Inferior parietal cortex (tissue), 1 donor: Measurements from ENCODE around the gene BCL2L1.

Source experiments
- DNase-seq: peaks from one replicate; pipeline ENCODE4 v3.0.0-alpha.2; 2016; ENCODE audit errors: extremely low spot score

Gene BCL2L1

DNA sequence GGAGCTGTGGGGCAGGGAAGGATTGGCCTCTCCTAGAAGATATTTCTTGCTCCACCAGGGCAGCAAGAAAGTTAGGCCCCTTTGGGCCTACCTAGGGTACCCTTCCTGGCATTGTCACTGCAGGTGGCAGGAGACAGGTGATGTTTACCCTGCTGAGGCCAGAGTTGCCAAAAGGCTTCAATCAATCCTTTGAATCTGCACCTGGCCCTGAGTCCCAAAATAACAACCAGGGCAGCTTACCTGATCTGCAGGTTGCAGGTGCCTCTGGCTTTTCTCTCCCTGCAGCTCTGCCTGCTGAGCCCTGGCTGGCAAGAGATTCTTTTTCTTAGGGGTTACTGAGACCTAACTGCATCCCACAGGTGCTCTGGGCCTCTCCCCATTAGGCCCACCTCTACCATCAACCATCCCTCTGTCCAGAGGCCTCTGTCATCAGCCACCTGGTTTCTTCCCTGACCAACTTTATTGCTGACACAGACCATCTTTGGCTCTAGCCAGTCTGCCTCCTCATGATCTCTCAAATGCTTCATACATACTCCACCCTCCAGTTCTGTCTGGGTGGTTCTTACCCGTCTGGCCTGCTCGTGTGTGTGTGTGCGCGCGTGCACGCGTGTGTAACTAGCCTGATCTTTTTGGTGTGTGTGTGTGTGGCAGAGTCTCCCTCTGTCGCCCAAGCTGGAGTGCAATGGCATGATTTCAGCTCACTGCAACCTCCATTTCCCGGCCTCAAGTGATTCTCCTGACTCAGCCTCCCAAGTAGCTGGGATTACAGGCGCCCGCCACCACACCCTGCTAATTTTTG is 13.7 kb downstream of the BCL2L1 start:
- no peak for DNase-seq

DNA sequence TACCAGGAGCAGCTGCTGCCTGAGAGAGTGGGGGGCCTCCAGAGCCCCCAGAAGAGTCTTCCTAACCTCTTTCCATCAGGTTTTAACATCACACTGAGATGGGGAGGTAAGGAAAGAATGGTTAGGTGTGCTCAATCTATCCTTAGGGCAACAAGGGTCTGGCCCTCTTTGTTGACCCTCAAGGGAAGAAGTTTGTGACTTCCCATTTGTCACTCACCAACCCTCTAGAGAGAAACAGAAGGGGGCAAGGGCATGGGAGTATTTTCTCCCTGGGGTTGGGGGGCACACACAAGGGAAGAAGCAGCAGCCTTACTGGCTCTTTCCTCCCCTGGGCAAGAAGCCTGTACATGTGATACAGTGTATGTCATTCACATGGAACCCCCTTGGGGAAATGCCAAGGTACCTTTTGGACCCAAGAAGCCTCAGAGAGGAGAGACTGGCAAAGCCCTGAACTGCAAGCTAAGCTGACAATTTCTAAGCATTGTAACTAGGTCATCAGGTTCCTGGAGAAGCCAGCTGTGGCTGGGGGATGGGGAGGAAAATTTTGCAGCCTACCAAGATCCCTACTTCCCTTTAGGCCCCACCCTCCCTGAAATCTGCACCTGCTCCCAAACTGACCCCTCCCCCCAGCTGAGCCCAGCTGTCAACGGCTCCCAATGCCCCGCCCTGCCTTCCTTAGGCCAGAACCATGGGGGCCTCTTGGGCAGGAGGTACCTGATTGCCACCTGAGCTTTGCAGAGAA is 14.5 kb downstream of the BCL2L1 start:
- no peak for DNase-seq

DNA sequence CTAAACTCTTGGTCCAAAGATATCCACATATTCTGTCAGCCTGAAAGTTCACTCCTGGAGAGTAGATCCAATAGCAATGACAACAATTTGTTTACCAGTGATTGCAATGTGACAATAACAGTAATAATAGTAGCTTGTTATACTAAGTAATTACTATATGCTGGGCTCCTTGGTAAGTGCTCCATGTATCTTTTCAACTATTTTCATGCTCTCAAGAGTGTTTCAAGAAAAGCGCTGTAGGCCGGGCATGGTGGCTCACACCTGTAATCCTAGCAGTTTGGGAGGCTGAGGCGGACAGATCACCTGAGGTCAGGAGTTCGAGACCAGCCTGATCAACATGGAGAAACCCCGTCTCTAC is 15.4 kb downstream of the BCL2L1 start:
- DNase-seq: no peak

DNA sequence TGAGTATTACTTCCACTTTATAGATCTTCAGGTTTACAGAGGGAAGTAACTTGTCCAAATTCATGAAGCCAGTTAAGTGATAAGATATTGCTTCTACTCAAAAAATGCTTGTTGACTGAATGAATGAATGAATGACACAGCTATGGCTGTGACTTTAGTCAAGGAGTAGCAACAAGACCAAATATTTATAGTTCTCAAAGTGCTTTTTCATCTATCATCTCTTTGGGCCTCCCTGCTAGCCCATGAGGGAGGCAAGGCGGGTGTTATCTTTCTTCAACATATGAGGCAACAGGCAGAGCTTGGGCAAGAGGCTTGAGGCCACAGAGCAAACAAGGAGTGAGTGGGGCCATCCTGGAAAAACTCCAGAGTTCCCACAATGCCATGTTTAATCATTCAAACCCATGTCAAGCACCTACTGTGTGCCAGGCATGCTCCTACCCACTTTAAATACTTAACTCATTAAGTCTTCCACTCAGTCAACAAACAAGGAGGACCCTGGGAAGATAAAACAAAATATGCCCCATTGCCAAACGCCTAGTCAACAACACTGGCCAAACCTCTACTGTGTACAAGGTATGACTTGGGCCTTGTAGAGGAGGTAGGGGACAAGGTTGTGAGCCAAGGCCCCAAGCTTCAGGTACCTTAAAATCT is 15.9 kb downstream of the BCL2L1 start:
- no peak for DNase-seq

DNA sequence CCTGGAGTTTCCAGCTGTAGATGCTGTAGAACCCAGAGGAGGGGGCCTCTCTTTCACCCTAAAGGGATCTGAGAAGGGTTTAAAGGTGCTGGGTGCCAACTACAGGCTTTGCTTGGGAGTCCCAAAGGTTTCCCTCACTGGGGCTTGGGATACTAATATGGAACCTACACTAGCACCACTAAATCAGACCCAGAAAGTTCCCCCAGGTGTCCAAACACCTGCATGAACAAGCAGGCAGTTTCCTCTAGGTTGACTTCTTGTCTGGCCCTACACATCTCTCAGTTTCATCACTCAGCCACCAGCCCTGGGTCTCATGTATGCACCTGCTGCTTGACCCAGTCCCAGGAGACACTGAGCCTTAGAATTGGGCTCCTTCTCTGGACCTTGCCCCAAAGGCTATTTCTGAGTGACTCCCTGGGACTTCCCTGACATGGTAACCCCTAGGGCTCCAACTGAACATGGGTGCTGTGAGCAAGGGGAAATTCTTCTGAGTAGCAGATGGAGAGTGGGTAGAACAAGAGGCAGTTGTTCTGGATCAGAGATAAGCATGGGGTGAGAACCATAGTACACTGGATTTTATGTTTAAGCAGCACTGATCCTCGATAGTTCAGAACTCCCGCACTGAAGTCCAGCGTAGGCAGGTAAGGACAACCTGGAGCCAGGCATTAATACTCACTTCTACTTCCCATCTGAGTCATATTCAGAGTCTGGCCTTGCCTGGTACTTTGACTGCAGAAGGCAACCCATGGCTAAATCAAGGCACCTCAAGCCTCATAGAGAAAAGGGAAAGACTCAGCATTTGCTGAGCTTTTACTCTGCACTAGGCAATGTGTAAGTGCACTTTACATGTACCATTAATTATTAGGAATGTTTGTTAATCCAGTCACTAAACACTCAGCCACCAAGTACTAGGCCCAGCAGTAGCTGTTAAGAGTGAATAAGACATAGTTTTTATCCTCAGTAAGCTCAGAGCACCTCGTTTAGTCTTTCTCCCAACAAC is 16.8 kb downstream of the BCL2L1 start:
- DNase-seq: no peak

DNA sequence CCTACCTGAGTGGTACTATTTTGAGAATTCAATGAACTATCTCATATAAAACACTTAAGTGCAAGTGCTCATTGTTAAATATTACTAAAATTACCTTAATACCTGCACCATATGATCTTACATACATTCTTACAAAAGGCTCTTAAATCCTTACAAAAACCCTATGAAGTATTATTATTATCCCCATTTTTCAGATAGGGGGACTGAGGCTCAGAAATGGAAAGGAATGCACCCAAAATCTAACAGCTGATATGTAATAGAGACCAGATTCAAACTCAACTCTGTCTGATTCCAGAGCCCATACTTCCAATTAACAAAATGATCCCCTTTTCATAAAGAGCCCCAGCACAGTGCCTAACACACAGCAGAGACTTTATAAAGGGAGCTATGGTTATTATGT is 17.5 kb downstream of the BCL2L1 start:
- no peak for DNase-seq

DNA sequence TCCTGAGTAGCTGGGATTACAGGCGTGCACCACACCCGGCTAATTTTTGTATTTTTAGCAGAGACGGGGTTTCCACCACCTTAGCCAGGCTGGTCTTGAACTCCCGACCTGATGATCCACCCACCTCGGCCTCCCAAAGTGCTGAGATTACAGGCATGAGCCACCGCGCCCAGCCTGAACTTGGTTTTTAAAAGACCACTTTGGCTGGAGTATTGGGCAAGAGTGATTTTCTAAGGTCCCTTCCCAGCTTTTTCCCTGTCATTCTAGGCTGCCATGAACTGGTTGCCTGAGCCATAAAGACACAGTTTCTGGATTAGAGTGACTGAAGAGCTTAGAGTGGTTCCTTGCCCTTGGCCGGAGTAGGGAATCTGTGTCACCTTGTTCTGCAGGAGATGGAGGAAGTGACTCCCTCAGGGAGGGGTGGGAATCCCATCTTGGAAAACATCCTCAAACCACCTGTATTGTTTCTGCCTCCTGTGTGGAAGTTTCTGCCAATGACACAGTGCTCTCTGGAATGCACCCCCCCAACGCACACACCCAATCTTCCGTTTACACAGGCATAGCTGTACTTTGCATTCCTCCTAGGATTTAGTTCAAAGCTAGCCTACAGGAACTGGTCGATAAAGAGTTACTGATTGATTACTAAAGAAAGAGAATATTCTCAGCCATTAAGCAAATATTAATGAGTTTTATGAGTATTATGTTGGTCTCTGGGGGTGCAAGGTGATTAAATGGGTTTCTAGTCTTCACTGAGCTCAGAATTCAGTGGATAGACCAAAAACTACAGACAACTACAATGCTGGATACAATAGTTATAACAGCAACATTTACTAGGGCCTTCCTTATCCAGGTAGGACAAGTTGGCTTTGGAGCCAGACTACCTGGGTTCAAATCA is 18.2 kb downstream of the BCL2L1 start:
- no peak for DNase-seq

DNA sequence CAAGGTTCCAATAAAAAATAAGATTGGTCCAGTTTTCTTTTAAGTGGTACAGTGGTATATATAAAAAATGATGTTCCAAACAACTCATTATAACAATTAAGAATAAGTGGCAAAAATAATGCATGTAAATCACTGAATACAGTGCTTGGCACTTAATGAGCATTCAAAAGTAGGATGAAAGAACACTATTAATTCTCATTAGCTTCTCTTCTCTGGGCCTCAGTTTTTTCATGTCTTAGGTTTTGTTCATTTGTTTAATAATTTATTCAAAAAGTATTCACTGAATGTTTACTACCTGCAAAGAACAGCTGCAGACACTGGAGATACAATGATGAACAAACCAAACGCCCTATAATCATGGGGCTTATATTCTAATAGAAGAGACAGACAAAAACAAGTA is 21.1 kb downstream of the BCL2L1 start:
- DNase-seq: no peak

DNA sequence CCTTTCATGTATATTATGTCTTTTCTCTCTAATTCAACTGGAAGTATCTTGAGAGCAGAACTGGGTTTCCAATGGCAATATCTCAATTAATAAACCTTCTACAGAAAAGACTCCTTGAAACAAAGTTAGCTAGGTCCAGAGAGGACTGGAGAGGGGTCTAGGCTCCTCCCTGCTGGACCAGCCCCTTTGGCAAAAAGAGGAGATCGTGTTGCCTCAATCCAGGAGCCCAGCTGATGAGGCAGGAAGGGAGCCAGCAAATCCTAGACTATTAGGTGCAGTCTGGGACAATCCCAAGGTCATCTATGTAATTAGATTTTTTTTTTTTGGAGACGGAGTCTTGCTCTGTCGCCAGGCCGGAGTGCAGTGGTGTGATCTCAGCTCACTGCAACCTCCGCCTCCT is 21.9 kb downstream of the BCL2L1 start:
- DNase-seq: no peak

DNA sequence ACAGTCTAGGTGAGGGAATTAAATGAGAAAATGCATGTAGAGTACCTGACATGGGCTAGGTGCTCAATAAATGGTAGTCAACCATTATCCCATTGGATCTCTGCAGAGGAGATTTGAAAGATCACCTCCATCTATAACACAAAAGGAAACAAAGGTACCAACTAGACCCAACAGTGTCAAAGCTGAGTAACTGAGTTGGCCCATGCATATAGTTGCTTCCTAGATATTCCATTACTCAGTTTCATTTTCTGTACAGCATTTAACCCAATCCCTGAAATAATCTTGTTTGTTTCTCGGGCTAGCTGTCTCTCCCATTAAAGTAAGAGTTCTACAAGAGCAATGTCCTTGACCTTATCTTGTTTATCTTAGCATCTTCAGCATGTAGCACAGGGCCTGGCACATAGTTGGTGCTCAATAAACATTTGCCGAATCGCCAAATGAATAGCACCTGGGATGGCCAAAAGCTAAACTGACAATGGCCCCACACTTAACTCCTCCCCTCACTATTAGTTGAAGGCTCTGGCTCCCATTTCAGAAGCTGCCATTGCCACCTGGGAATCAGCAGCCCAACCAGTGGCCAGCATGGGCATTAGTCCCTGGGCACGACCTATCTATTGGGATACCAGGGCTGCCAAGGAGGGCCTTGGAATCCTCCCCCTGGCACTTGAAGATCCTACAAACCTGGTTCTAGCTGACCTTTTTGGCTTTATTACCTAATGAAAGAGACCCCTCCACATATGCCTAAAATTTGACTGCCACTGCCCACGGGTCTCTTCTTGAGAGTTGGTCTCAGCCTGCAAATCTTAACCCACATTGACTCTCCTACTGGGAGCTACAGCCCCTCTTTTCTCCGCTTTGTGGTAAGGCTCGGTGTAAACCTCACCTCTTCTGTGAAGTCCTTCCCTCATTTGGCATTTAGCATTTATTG is 22.6 kb downstream of the BCL2L1 start:
- no peak for DNase-seq

DNA sequence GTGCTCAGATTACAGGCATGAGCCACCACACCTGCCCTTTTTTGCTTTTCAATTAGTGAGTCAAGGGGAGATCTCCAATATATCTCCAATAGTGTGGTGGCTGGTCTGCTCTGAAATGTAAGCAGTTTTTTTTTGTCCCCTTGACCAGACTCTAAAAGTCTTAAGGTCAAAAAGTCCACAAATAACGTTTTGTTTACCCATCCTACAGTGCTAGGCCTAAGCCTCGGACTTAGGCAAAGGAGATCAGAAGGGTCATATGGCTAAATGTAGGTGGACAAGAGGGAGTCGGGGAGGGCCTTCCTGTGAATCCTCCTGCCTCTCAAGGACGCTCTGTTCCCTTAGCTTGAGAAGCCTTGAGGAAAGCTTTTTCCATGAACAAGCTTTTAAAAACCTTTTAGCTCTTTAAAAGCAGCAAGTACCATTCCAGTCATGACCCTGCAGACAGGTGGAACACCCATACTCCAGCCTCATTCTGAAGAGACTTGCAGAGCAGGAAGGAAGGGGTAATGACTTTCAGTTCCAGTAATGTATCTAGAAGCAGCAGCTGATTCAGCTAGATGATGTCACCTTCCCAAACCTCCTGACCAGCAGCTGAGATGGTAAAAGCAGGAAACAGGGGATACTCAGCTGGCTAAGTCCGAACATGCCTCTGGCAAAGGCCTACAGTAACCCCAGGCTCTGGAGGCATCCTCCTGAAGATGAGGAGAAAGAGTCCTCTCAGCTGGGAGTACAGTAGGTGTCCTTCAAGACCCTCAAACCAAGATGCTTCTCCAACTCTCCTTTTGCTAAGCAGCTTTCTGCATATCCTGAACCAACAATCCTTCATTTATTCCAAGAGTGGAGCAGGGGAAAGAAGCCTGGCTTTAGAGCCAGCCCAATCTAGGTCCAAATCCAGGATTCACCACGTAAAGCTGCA is 23.6 kb downstream of the BCL2L1 start:
- DNase-seq: peak; percentile 77

DNA sequence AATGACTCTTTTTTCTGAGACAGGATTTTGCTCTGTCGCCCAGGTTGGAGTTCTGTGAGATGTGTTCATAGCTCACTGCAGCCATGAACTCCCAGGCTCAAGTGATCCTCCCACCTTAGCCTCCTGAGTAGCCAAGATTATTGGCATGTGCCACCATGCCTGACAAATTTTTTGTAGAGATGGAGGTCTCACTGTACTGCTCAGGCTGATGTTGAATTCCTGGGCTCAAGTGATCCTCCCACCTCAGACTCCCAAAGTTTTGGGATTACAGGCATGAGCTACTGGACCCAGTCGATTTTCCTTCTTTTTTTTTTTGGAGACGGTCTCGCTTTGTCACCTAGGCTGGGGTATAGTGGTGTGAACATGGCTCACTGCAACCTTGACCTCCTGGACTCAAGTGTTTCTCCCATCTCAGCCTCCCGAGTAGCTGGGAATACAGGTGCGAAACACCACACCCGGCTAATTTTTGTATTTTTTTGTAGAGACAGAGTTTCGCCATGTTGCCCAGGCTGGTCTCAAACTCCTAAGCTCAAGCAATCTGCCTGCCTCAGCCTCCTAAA is 24.3 kb downstream of the BCL2L1 start:
- no peak for DNase-seq

DNA sequence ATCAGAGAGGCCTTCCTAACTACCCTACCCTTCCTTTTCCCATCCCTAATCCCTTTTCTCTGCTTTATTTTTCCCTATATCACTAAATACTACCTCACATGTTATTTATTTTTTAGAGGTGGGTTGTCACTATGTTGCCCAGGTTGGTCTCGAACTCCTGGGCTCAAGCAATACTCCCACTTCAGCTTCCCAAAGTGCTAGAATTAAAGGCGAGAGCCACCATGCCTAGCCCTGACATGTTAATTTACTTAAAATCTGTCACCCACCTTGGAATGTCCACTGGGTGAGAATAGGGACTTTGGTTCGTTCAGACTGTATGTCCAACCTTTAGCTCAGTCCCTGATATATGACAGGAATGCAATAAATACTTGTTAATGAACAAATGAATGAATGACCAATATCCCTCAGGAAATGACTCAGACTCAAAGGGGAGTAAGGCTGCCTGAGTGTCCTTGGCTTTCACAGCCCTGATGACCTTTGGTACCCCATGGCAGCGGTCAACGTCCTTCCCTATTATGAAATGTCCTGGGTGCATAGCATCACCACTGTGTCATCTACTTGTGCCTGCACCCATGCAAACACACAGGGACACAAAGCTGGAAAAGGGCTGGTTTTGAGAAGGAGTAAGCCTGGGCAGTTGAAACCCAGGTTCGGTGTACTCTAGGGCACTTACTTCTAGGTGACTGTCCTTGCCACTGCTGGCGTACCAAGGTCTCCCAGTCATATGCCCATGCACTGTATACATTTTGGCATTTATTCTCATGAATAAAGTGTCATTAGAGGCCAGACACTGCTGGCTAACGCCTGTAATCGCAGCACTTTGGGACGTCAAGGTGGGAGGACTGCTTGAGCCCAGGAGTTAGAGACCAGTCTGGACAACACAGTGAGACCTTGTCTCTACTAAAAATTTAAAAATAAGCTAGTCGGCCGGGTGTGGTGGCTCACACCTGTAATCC is 26.5 kb downstream of the BCL2L1 start:
- DNase-seq: no peak

DNA sequence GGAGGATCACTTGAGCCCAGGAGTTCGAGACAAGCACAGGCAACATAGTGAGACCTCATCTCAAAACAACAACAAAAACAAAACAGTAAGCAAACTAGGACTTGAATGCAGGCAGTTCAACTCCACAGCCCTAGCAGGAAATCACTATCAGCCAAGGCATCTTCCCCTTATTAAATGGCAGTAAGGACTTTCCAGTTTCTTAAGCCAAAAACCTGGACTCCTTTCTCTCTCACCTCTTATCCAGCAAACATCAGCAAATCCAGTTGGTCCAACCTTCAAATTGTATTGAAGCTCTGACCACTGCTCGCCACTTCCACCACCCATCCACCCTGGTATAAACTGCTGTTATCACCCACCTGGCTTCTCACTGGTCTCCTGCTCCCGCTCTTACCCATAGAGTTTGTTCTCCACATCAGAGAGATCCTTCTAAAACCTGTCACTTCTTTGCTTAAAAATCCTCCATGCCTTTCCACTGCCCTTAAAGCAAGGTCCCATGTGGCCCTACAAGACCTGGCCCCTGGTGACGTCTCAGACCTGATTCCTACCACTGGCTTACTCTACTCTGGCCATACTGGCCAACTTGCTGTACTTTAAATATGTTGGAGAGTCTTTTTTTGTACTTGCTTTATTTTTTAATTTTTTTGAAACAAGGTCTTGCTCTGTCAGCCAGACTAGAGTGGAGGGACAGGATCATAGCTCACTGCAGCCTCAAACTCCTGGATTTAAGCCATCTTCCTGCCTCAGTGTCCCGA is 27.6 kb downstream of the BCL2L1 start:
- no peak for DNase-seq

DNA sequence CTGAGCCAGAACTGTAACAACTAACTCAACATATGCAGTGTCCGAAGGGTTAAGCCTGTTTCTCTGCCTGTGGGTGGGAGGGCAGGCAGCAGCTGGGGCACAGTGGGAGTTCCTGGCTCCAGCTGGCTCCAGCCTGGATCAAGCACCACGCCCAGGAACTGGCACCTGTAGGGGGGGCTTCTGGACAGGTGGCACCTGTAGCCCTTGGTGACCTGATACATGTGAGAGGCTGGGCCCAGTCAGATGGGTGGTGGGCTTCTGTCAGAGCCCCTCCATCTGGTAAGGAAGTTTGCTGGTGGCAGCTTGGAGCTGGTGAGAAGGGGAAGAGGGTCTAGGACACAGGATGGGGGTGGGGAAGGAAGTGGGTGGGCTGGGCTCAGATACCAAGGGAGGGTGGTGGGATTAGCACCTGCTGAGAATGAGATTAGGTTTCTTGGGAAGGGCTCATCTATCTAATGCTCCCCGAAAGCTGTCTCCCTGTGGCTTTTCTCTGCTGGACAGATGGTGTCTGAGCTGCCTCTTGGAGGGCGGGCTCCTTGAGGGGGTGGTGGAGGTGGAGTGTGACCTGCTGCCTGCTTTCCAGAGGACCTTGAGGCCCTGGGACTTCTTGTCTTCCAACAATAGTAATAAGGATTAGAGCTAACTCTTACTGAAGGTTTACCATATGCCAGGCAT is 28.5 kb downstream of the BCL2L1 start:
- DNase-seq: no peak

DNA sequence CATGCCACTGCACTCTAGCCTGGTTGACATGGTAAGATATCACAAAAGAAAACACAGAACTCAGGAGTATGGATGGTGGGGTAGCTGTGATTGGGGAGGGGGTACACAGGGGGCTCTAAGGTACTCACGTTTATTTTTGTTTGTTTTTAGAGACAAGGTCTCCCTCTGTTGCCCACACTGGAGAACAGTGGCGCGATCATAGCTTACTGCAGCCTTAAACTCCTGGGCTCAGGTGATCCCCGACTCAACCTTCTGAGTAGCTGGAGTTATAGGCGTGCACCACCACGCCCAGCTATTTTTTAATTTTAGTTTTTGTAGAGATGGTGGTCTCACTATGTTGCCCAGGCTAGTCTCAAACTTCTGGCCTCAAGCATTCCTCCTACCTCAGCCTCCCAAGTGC is 29.3 kb downstream of the BCL2L1 start:
- no peak for DNase-seq
